H1 (cell line): ENCODE results near the gene MCHR1. TPM values are rescaled to one million over a fixed set of nuclear protein-coding genes. Genes with fewer than 3 reads are reported as not detected.

Experiments used
- polyA plus RNA-seq, 7 experiments: library from polyadenylated mRNA; depleted of rRNA in 3 of 7; stranded (reverse) in 5 of 7; unstranded in 2 of 7; fragments of >200 nt in 5 of 7; fragments of 200-250 nt in 2 of 7; gene quantifications; 1 replicate in 5 of 7; 2 replicates in 1 of 7; 4 replicates in 1 of 7; pipeline versions ENCODE4 v1.2.1 to v1.2.3, GENCODE V29; 2011 to 2013; ENCODE audit warnings: missing spikeins in 2 of 7, mixed read lengths in 2 of 7
- total RNA-seq: library from RNA; stranded (reverse); fragmentation: NEBNext Ultra II Directional; extraction: Animal tissue kit (Norgen Biotek cat#: 25700); gene quantifications from 2 replicates; pipeline ENCODE4 v1.2.1, GENCODE V29; 2021

Gene MCHR1
- total and polyA plus RNA-seq, 2 of the 8 experiments (the other 6 are each of a cell fraction or from before 2014, with no cell fraction given): 0.91 to 7.6 TPM

Other genes with a start within 250 kb of the MCHR1 start
- 37.9 and 43.1 TPM in 2 replicates for gene MRTFA, start 42.8 kb upstream of the MCHR1 start, total RNA-seq
- gene MRTFA, start 42.8 kb upstream of the MCHR1 start, polyA plus RNA-seq (2011; rRNA removed): 5.4 and 12.8 TPM in 2 replicates
- gene SLC25A17, start 139.9 kb downstream of the MCHR1 start, total RNA-seq: 40.2 and 40.4 TPM in 2 replicates
- gene SLC25A17, start 139.9 kb downstream of the MCHR1 start, polyA plus RNA-seq (2011; rRNA removed): 11.4 and 17.9 TPM in 2 replicates
- 305 TPM in 2 replicates for gene ST13, start 177.2 kb downstream of the MCHR1 start, total RNA-seq
- gene ST13, start 177.2 kb downstream of the MCHR1 start, polyA plus RNA-seq (2011; rRNA removed): 32.5 and 52.0 TPM in 2 replicates
- gene XPNPEP3, start 177.7 kb downstream of the MCHR1 start, total RNA-seq: 21.5 and 25.8 TPM in 2 replicates
- gene XPNPEP3, start 177.7 kb downstream of the MCHR1 start, polyA plus RNA-seq (2011; rRNA removed): 9.9 and 29.2 TPM in 2 replicates
- gene DNAJB7, start 182.6 kb downstream of the MCHR1 start, total RNA-seq: not detected in 2 replicates
- gene DNAJB7, start 182.6 kb downstream of the MCHR1 start, polyA plus RNA-seq (2011; rRNA removed): not detected in 2 replicates